ENCODE measurements around the gene GGT5. TPM values are rescaled to one million over a fixed set of nuclear protein-coding genes. Genes with fewer than 3 reads are reported as not detected.
A peak's percentile ranks its signal among the peaks of the same experiment; 100 is the strongest.
"Not testable (repeated sequence)": the region's sequence is repeated elsewhere in the genome, so short reads cannot be mapped to it uniquely, and the experiment has no call there.

Gene GGT5
- total RNA-seq (under 0.01 and 0.51 TPM in 2 replicates), polyA plus RNA-seq (2.0 and 9.1 TPM in 2 replicates), polyA minus RNA-seq (ENCODE audit: low replicate concordance) (7.0 and 92.0 TPM in 2 replicates)
- polyA plus RNA-seq (2012), result 0.99 and 7.3 TPM in 2 replicates

GRCh38 chr22:24245030-24245431, at the start of gene GGT5:
Gene GGT5, minus strand, starts transcription at chr22:24245082. Its CDS starts 357 bp downstream, at chr22:24244725.
- peak within 1 kb of the TSS; percentile 72 for H3K27ac ChIP-seq (ENCODE audit: insufficient read depth, low read length)

GRCh38 chr22:24292202-24292830, 47.4 kb upstream of the GGT5 start:
- H3K79me2 ChIP-seq (ENCODE audit: control insufficient read depth, insufficient read depth, low read length), result peaks cover 45% of the 10 kb centered on the region

More at GRCh38 chr22:24245030-24245431, at the start of gene GGT5:
- H3K4me2 ChIP-seq (ENCODE audit: extremely low read depth, insufficient read depth, low read length); H3K4me3 ChIP-seq (replicated peaks in 1 of 4; ENCODE audit: control extremely low read depth in 1 of 4, insufficient read depth in 1 of 4, low read depth in 3 of 4, low read length in 4 of 4); H3K9ac ChIP-seq (ENCODE audit: insufficient read depth, low read length); H2AFZ ChIP-seq (ENCODE audit: low read length); H3K36me3 ChIP-seq (ENCODE audit: control insufficient read depth, insufficient read depth, low read length); H3K79me2 ChIP-seq (ENCODE audit: control insufficient read depth, insufficient read depth, low read length); H3K27me3 ChIP-seq (ENCODE audit: control insufficient read depth, insufficient read depth, low read length); H4K20me1 ChIP-seq (ENCODE audit: control insufficient read depth, extremely low read depth, insufficient read depth, low read length); H3K9me3 ChIP-seq (ENCODE audit: control insufficient read depth, insufficient read depth, low read depth, low read length): not testable (repeated sequence)
- H3K4me1 ChIP-seq (ENCODE audit: control insufficient read depth, extremely low read depth, insufficient read depth, low read length), result peaks cover 26% of the 10 kb centered on the region
- peak; percentile 25 to 62 for DNase-seq (ENCODE audit: low read depth in 2 of 2)

GRCh38 chr22:24291515-24292201, 46.8 kb upstream of the GGT5 start:
- Histone ChIP-seq H3K4me1 (ENCODE audit: control insufficient read depth, extremely low read depth, insufficient read depth, low read length) (peaks cover 28% of the 10 kb centered on the region), H3K4me2 (ENCODE audit: extremely low read depth, insufficient read depth, low read length) (no peak overlapping the region), H3K9ac (ENCODE audit: insufficient read depth, low read length) (no peak overlapping the region), H3K9me3 (ENCODE audit: control insufficient read depth, insufficient read depth, low read depth, low read length) (no peaks in the 10 kb centered on the region), H3K27me3 (ENCODE audit: control insufficient read depth, insufficient read depth, low read length) (no peaks in the 10 kb centered on the region), H2AFZ (ENCODE audit: low read length) (no peak overlapping the region), H3K4me3 (replicated peaks in 1 of 4; ENCODE audit: control extremely low read depth in 1 of 4, insufficient read depth in 1 of 4, low read depth in 3 of 4, low read length in 4 of 4) (no peak overlapping the region), H3K79me2 (ENCODE audit: control insufficient read depth, insufficient read depth, low read length) (peaks cover 49% of the 10 kb centered on the region), H3K27ac (ENCODE audit: insufficient read depth, low read length) (no peak overlapping the region), H3K36me3 (ENCODE audit: control insufficient read depth, insufficient read depth, low read length) (no peaks in the 10 kb centered on the region), H4K20me1 (ENCODE audit: control insufficient read depth, extremely low read depth, insufficient read depth, low read length) (no peaks in the 10 kb centered on the region)
- TF ChIP-seq CTCF (conservative IDR thresholded peaks at IDR 0.05 in 1 of 2, IDR thresholded peaks at IDR 0.05 in 1 of 2; ENCODE audit: low read depth in 1 of 2, low read length in 2 of 2), result no peak
- TF ChIP-seq EZH2 (IDR thresholded peaks at IDR 0.05; ENCODE audit: low read length, missing control alignments), result no peak
- no peak for DNase-seq (ENCODE audit: low read depth in 2 of 2)

More at GRCh38 chr22:24292202-24292830, 47.4 kb upstream of the GGT5 start:
- H3K27ac ChIP-seq (ENCODE audit: insufficient read depth, low read length); H3K9me3 ChIP-seq (ENCODE audit: control insufficient read depth, insufficient read depth, low read depth, low read length); H3K27me3 ChIP-seq (ENCODE audit: control insufficient read depth, insufficient read depth, low read length); H3K4me3 ChIP-seq (replicated peaks in 1 of 4; ENCODE audit: control extremely low read depth in 1 of 4, insufficient read depth in 1 of 4, low read depth in 3 of 4, low read length in 4 of 4); H2AFZ ChIP-seq (ENCODE audit: low read length); DNase-seq (ENCODE audit: low read depth in 2 of 2); H3K9ac ChIP-seq (ENCODE audit: insufficient read depth, low read length); H4K20me1 ChIP-seq (ENCODE audit: control insufficient read depth, extremely low read depth, insufficient read depth, low read length); H3K4me2 ChIP-seq (ENCODE audit: extremely low read depth, insufficient read depth, low read length); H3K36me3 ChIP-seq (ENCODE audit: control insufficient read depth, insufficient read depth, low read length): not testable (repeated sequence)
- H3K4me1 ChIP-seq (ENCODE audit: control insufficient read depth, extremely low read depth, insufficient read depth, low read length), result peaks cover 26% of the 10 kb centered on the region

GRCh38 chr22:24290459-24290858, 45.6 kb upstream of the GGT5 start:
- peak; percentile 26 to 50 for DNase-seq (ENCODE audit: low read depth in 2 of 2)
- H3K4me1 ChIP-seq (ENCODE audit: control insufficient read depth, extremely low read depth, insufficient read depth, low read length), result peaks cover 32% of the 10 kb centered on the region
- H3K27me3 ChIP-seq (ENCODE audit: control insufficient read depth, insufficient read depth, low read length), result no peaks in the 10 kb centered on the region
- H3K4me3 ChIP-seq (replicated peaks in 1 of 4; ENCODE audit: control extremely low read depth in 1 of 4, insufficient read depth in 1 of 4, low read depth in 3 of 4, low read length in 4 of 4), result no peak overlapping the region
- H4K20me1 ChIP-seq (ENCODE audit: control insufficient read depth, extremely low read depth, insufficient read depth, low read length), result no peaks in the 10 kb centered on the region
- TF ChIP-seq CTCF (conservative IDR thresholded peaks at IDR 0.05 in 1 of 2, IDR thresholded peaks at IDR 0.05 in 1 of 2; ENCODE audit: low read depth in 1 of 2, low read length in 2 of 2), result no peak
- no peak for TF ChIP-seq EZH2 (IDR thresholded peaks at IDR 0.05; ENCODE audit: low read length, missing control alignments)
- H3K27ac ChIP-seq (ENCODE audit: insufficient read depth, low read length), result peak overlapping the region; percentile 50
- no peaks in the 10 kb centered on the region for H3K36me3 ChIP-seq (ENCODE audit: control insufficient read depth, insufficient read depth, low read length)
- peaks cover 52% of the 10 kb centered on the region for H3K79me2 ChIP-seq (ENCODE audit: control insufficient read depth, insufficient read depth, low read length)
- H3K9me3 ChIP-seq (ENCODE audit: control insufficient read depth, insufficient read depth, low read depth, low read length), result no peaks in the 10 kb centered on the region
- peak overlapping the region; percentile 73 for H3K4me2 ChIP-seq (ENCODE audit: extremely low read depth, insufficient read depth, low read length)
- no peak overlapping the region for H2AFZ ChIP-seq (ENCODE audit: low read length)
- H3K9ac ChIP-seq (ENCODE audit: insufficient read depth, low read length), result no peak overlapping the region

All from fibroblast of lung (primary cell).